HepG2 (cell line): ENCODE data around the gene FGFR3. TPM values are rescaled to one million over a fixed set of nuclear protein-coding genes. Genes with fewer than 3 reads are reported as not detected.

Experiments
- AGO2 ChIP-seq: fragments of 200-400 bp; formaldehyde crosslinking; optimal IDR thresholded peaks from 2 replicates; pipeline ENCODE3; 2017; ENCODE audit warnings: mild to moderate bottlenecking, low read depth, low read length, moderate library complexity
- CBFB ChIP-seq: sonication (generic); formaldehyde crosslinking; IDR thresholded peaks from 2 replicates; pipeline ENCODE4 v1.4.0; 2020; ENCODE audit warnings: missing genetic modification reagents
- CCDC6 ChIP-seq: sonication (generic); formaldehyde crosslinking; IDR thresholded peaks from 2 replicates; pipeline ENCODE4 v1.8.1; 2022; ENCODE audit warnings: mild to moderate bottlenecking, missing genetic modification reagents, moderate library complexity
- CHCHD3 ChIP-seq: sonication (generic); formaldehyde crosslinking; IDR thresholded peaks from 2 replicates; pipeline ENCODE4 v1.8.0; 2022; ENCODE audit warnings: mild to moderate bottlenecking, missing genetic modification reagents, moderate library complexity
- CSRNP1 ChIP-seq: sonication (generic); formaldehyde crosslinking; IDR thresholded peaks from 2 replicates; pipeline ENCODE4 v1.8.1; 2023; ENCODE audit warnings: mild to moderate bottlenecking, missing genetic modification reagents
- CSRNP2 ChIP-seq: sonication (generic); formaldehyde crosslinking; conservative IDR thresholded peaks from 2 replicates; pipeline ENCODE4 v1.8.0; 2022; ENCODE audit warnings: low read depth, missing genetic modification reagents
- GMEB1 ChIP-seq: sonication (generic); formaldehyde crosslinking; IDR thresholded peaks from 2 replicates; pipeline ENCODE4 v1.5.1; 2020; ENCODE audit warnings: missing genetic modification reagents, mild to moderate bottlenecking, borderline replicate concordance
- HDAC2 ChIP-seq: sonication (generic); formaldehyde crosslinking; IDR thresholded peaks from 2 replicates; pipeline ENCODE4 v1.4.0; 2020; ENCODE audit warnings: missing genetic modification reagents
- ISX ChIP-seq: sonication (generic); formaldehyde crosslinking; conservative IDR thresholded peaks from 2 replicates; pipeline ENCODE4 v1.5.0; 2020; ENCODE audit warnings: missing genetic modification reagents
- MAZ ChIP-seq, 2 experiments: sonication (generic) in 1 of 2; formaldehyde crosslinking in 1 of 2; IDR thresholded peaks; 2 replicates each; pipeline versions ENCODE4 v1.5.0 to v1.6.1; 2012 to 2020; ENCODE audit warnings: low read depth in 2 of 2, mild to moderate bottlenecking in 2 of 2, borderline replicate concordance in 1 of 2, improper control_type of control experiment in 1 of 2, low read length in 1 of 2, missing genetic modification reagents in 1 of 2, moderate library complexity in 1 of 2
- NCOA1 ChIP-seq: sonication (generic); formaldehyde crosslinking; IDR thresholded peaks from 2 replicates; pipeline ENCODE4 v1.9.0; 2021; ENCODE audit warnings: missing genetic modification reagents
- NR2F6 ChIP-seq, 2 experiments: IDR thresholded peaks; 2 replicates each; pipeline ENCODE4 v1.6.1; 2016; ENCODE audit warnings: antibody characterized with exemption in 1 of 2, mild to moderate bottlenecking in 1 of 2
- PATZ1 ChIP-seq: sonication (generic); formaldehyde crosslinking; IDR thresholded peaks from 2 replicates; pipeline ENCODE4 v1.4.0; 2020; ENCODE audit warnings: missing genetic modification reagents
- PITX1 ChIP-seq: sonication (generic); formaldehyde crosslinking; IDR thresholded peaks from 2 replicates; pipeline ENCODE4 v1.5.1; 2020; ENCODE audit warnings: mild to moderate bottlenecking, missing genetic modification reagents
- PPARG ChIP-seq: conservative IDR thresholded peaks from 2 replicates; pipeline ENCODE4 v1.6.1; 2016; ENCODE audit warnings: missing biosample characterization, missing genetic modification reagents
- SOX6 ChIP-seq, 2 experiments: fragments of 450-650 bp in 1 of 2; sonication (generic) in 1 of 2; formaldehyde crosslinking in 1 of 2; IDR thresholded peaks; 2 replicates each; pipeline versions ENCODE4 v1.4.0 to v1.6.1; 2017 to 2020; ENCODE audit warnings: antibody characterized with exemption in 1 of 2, mild to moderate bottlenecking in 1 of 2, missing genetic modification reagents in 1 of 2
- SP2 ChIP-seq: sonication (generic); formaldehyde crosslinking; IDR thresholded peaks from 2 replicates; pipeline ENCODE4 v1.5.1; 2020; ENCODE audit warnings: mild to moderate bottlenecking, missing genetic modification reagents
- THAP11 ChIP-seq: IDR thresholded peaks from 2 replicates; pipeline ENCODE4 v1.6.1; 2016; ENCODE audit warnings: missing biosample characterization, missing genetic modification reagents
- ZNF292 ChIP-seq: sonication (generic); formaldehyde crosslinking; IDR thresholded peaks from 2 replicates; pipeline ENCODE4 v1.8.1; 2022; ENCODE audit warnings: mild to moderate bottlenecking, low read depth, missing genetic modification reagents, borderline replicate concordance
- ZNF44 ChIP-seq: sonication (generic); formaldehyde crosslinking; IDR thresholded peaks from 2 replicates; pipeline ENCODE4 v1.5.1; 2020; ENCODE audit warnings: mild to moderate bottlenecking, missing genetic modification reagents
- ZNF7 ChIP-seq: IDR thresholded peaks from 2 replicates; pipeline ENCODE4 v1.6.1; 2016; ENCODE audit warnings: missing biosample characterization, missing genetic modification reagents
- ZNF761 ChIP-seq: sonication (generic); formaldehyde crosslinking; conservative IDR thresholded peaks from 2 replicates; pipeline ENCODE4 v1.4.0; 2020; ENCODE audit warnings: mild to moderate bottlenecking, missing genetic modification reagents
- polyA plus RNA-seq, 8 experiments: library from polyadenylated mRNA; depleted of rRNA in 3 of 8; stranded (reverse) in 7 of 8; unstranded in 1 of 8; fragments of >200 nt; fragmentation: Illumina TruSeq in 4 of 8; extraction: Trizol in 4 of 8; gene quantifications; 2 replicates each; pipeline versions ENCODE4 v1.2.1 to v1.2.3, GENCODE V29; 2011 to 2016; ENCODE audit warnings: low read depth in 4 of 8, missing spikeins in 1 of 8, mixed read lengths in 1 of 8; ENCODE audit not compliant: insufficient read depth in 1 of 8
- total RNA-seq, 5 experiments: library from RNA; depleted of rRNA; stranded (reverse); fragments of >200 nt; fragmentation: Illumina TruSeq; extraction: Trizol; gene quantifications; 2 replicates each; pipeline ENCODE4 v1.2.3, GENCODE V29; 2016; ENCODE audit warnings: low read depth in 1 of 5

The FGFR3 gene
- total and polyA plus RNA-seq, 2 of the 13 experiments (the other 11 are each of a cell fraction or from before 2014, with no cell fraction given) = 103 to 109 TPM

GRCh38 chr4:1753697-1754311, 39.3 kb upstream of the FGFR3 start (continued):
- TF ChIP-seq ZNF761 (CRISPR knock-in tag) (peak; percentile 57; the same call in 1 of the 2 replicates), CHCHD3 (CRISPR knock-in tag) (no peak), SP2 (CRISPR knock-in tag) (no peak), ISX (no peak), NCOA1 (CRISPR knock-in tag) (no peak), CBFB (CRISPR knock-in tag) (0 out of 2 replicates have a peak, but pooled peaks have one; percentile 38), AGO2 (peak; percentile 61), HDAC2 (CRISPR knock-in tag) (peak; percentile 22; the same call in 1 of the 2 replicates), PITX1 (CRISPR knock-in tag) (peak; percentile 69), PATZ1 (CRISPR knock-in tag) (peak; percentile 58; the same call in 1 of the 2 replicates), ZNF44 (no peak), CSRNP1 (CRISPR knock-in tag) (peak; percentile 45; the same call in 1 of the 2 replicates), NR2F6 (IDR thresholded peaks at IDR 0.05) (peak; percentile 15; the same call in 1 of the 2 replicates), NR2F6 (CRISPR knock-in tag; IDR thresholded peaks at IDR 0.05) (no peak; the same call in 1 of the 2 replicates), CCDC6 (peak; percentile 43; the same call in 1 of the 2 replicates), ZNF7 (CRISPR knock-in tag) (no peak), THAP11 (0 out of 2 replicates have a peak, but pooled peaks have one; percentile 14), CSRNP2 (no peak), GMEB1 (CRISPR knock-in tag) (peak; percentile 35; the same call in 1 of the 2 replicates), SOX6 (IDR thresholded peaks at IDR 0.05) (no peak), SOX6 (CRISPR knock-in tag; IDR thresholded peaks at IDR 0.05) (peak; percentile 44), MAZ (IDR thresholded peaks at IDR 0.05; ENCODE audit: borderline replicate concordance, low read depth, low read length) (no peak), MAZ (CRISPR knock-in tag; IDR thresholded peaks at IDR 0.05; ENCODE audit: low read depth) (0 out of 2 replicates have a peak, but pooled peaks have one; percentile 8), ZNF292 (CRISPR knock-in tag) (0 out of 2 replicates have a peak, but pooled peaks have one; percentile 14), PPARG (CRISPR knock-in tag) (no peak)
